Inferior parietal cortex (tissue), 1 donor: ENCODE measurements around the gene OR6V1.

ENCODE experiments used
- DNase-seq: peaks from one replicate; pipeline ENCODE4 v3.0.0-alpha.2; 2016; ENCODE audit errors: extremely low spot score

OR6V1 gene

GRCh38 chr7:143052041-143052440 lies at the start of gene OR6V1:
Gene OR6V1 (plus strand): TSS chr7:143052341. CDS start chr7:143052341, 0 bp downstream.
- no peak for DNase-seq

GRCh38 chr7:143002898-143003297 lies 49.2 kb upstream of the OR6V1 start:
- DNase-seq = no peak

GRCh38 chr7:143003393-143004051 lies 48.6 kb upstream of the OR6V1 start:
- peak; percentile 68 for DNase-seq

- peak; percentile 57 for DNase-seq
These were observed 46.4 kb upstream of the OR6V1 start for GRCh38 chr7:143005632-143006260.

GRCh38 chr7:143008007-143008901 lies 43.9 kb upstream of the OR6V1 start:
- DNase-seq = peak; percentile 92

GRCh38 chr7:143012001-143012400 lies 40.1 kb upstream of the OR6V1 start:
- no peak for DNase-seq

- no peak for DNase-seq
These were observed 39.7 kb upstream of the OR6V1 start for GRCh38 chr7:143012409-143012808.

- no peak for DNase-seq
These were observed 38.7 kb upstream of the OR6V1 start for GRCh38 chr7:143013473-143013872.

- DNase-seq = peak; percentile 55
These were observed 38.2 kb upstream of the OR6V1 start for GRCh38 chr7:143013893-143014292.

- DNase-seq = no peak
These were observed 37.1 kb upstream of the OR6V1 start for GRCh38 chr7:143015084-143015483.

- no peak for DNase-seq
These were observed 36.1 kb upstream of the OR6V1 start for GRCh38 chr7:143015926-143016490.

GRCh38 chr7:143016996-143017395 lies 35.1 kb upstream of the OR6V1 start:
- DNase-seq = no peak

GRCh38 chr7:143018931-143019330 lies 33.2 kb upstream of the OR6V1 start:
- DNase-seq = no peak

- no peak for DNase-seq
These were observed 29.1 kb upstream of the OR6V1 start for GRCh38 chr7:143023047-143023446.

- no peak for DNase-seq
These were observed 26.8 kb upstream of the OR6V1 start for GRCh38 chr7:143025371-143025770.

- no peak for DNase-seq
These were observed 25.1 kb upstream of the OR6V1 start, which contains the start of gene OR9A2 for GRCh38 chr7:143027032-143027431. Gene OR9A2 (minus strand): TSS chr7:143027132. CDS start chr7:143027132, 0 bp downstream.

- no peak for DNase-seq
These were observed 24.5 kb upstream of the OR6V1 start for GRCh38 chr7:143027683-143028082.

- no peak for DNase-seq
These were observed 13.5 kb upstream of the OR6V1 start for GRCh38 chr7:143038635-143039034.

GRCh38 chr7:143040209-143040715 lies 11.9 kb upstream of the OR6V1 start:
- DNase-seq = no peak

GRCh38 chr7:143041346-143041745 lies 10.8 kb upstream of the OR6V1 start:
- no peak for DNase-seq

- no peak for DNase-seq
These were observed 9.9 kb upstream of the OR6V1 start for GRCh38 chr7:143042159-143042789.
